ENCODE data around the gene DHX8.

DNA sequence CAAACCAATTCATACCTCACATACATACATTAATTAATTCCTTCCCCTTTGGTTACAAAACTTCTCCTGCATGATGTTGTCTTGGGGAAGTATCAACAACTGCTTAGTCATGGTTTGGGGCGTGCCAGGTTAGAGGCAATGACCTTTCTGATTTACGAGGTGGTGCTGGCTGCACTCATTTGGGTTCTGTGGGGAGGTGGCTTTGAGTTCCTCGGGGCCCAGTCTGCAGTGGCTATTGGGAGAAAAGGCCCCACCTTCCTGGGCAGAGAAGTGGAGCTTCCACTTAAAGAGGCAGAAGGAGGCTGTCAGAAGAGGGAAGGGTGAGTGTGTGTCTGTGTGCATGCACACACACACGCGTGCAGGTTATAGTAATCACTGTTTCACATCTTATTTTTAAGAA, 72.5 kb downstream of the DHX8 start:
- TF ChIP-seq, protein P1, sequence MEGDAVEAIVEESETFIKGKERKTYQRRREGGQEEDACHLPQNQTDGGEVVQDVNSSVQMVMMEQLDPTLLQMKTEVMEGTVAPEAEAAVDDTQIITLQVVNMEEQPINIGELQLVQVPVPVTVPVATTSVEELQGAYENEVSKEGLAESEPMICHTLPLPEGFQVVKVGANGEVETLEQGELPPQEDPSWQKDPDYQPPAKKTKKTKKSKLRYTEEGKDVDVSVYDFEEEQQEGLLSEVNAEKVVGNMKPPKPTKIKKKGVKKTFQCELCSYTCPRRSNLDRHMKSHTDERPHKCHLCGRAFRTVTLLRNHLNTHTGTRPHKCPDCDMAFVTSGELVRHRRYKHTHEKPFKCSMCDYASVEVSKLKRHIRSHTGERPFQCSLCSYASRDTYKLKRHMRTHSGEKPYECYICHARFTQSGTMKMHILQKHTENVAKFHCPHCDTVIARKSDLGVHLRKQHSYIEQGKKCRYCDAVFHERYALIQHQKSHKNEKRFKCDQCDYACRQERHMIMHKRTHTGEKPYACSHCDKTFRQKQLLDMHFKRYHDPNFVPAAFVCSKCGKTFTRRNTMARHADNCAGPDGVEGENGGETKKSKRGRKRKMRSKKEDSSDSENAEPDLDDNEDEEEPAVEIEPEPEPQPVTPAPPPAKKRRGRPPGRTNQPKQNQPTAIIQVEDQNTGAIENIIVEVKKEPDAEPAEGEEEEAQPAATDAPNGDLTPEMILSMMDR (IDR thresholded peaks at IDR 0.05), result no peak
- TF ChIP-seq EZH2 (IDR thresholded peaks at IDR 0.05), result no peak

All from neural progenitor cell (in vitro differentiated cells).